GM12873 (cell line): Measurements from ENCODE around the gene ZNF560.

Source experiments
- CTCF ChIP-seq: IDR thresholded peaks from 2 replicates; pipeline ENCODE4 v1.5.1; 2012; ENCODE audit warnings: low read depth, mild to moderate bottlenecking, moderate library complexity, low read length, control low read depth; ENCODE audit not compliant: insufficient read depth; ENCODE audit errors: missing control alignments

Gene ZNF560

DNA sequence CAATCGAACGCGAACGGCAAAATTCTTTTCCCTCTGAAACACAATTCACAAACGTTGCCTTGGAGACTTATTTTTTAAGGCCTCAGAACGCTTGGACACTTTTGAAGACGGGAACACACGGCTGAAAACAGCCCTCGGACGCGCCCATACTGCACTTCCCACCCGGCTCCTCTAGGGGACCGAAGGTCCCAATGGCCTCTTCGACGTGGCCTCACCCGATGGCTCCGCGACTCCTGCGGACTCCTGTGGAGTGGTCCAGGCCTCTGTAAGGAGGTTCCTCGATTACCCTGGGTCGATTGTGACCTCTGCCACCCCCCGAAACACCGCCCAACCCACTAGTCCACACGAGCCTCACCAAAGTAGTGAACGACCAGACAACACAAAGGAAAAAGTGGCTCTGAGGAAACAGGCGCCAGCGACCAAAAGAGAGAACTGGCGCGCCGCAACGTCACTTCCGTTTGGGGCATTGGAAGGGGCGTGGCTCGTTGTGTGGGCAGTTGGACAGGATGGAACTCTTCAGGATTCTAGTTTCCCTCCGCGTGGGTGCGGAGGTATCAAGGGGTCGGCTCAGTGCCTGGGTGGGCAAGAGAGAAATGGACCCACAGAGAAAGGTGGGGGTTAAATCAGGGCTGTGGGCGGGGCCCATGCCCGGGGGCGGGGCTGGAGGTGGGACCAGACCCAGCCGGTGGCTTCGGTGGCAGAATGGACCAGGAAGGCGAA lies at the start of gene ZNF560:
Gene ZNF560, minus strand, starts transcription at position 434 of the 720 bp plus-strand sequence. CDS start 23,303 bp downstream, outside the sequence.
- TF ChIP-seq CTCF = peak; percentile 36

GRCh38 chr19:9547870-9548269 lies 49.5 kb upstream of the ZNF560 start:
- TF ChIP-seq CTCF = no peak

DNA sequence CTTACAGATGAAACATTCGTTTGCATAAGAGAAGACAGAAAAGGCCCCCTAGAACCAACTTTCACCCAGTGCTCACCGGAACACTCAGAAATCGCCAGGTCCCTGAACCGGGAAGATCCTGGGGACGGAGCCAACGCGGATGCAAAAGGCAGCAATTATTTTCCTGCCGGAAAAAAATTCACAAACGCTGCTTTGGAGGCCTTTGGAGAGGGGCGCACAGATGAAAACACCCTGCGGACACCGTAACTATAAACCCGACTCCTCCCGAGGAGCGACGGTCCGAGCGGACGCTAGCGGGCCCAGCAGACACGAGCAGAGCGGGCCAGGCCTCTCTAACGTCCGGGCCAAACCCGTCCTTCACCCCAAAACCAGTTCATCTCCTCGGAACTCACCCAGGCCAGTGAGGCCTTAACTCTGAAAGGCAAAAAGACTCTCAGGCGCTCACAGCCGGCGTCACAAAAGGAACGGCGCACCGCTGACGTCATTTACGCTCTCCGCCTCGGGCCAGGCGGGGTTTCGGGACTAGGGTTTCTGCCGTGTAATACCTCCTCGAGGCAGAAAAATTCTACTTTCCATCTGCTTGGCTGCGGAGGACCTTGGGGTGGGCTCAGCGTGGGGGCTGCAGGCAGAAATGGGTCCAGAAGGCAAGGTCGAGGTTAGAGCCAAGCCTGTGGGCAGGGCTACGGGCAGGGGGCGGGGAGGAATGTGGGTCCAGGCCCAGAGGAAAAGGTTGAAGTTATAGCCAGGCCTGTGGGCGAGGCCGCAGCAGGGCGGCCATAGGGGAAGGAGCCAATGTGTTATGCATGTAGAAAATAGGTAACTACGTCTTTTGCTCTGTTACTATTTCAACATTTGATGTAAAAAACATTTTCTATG lies 40.0 kb upstream of the ZNF560 start, which contains the start of gene ZNF426:
Gene ZNF426, minus strand, starts transcription at position 463 of the 876 bp plus-strand sequence. CDS start 2,413 bp downstream, outside the sequence.
- TF ChIP-seq CTCF = no peak

DNA sequence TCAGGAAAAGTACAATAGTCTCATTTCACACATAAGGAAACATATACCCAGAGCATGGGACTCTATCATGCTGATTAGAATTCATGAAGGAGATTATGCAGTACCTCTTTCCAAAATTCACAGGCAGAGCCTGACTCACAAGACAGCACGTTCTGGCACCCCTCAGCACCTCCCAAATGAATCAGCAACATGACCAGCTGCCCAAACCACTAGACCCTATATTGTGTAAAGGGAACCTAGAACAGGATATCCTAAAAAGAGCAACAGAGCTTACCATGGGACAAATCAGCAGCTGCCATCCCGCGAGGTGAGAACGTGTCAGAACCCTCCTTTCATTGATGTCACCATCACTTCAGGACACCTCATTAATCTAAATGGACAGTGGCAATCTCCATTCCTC lies 37.5 kb upstream of the ZNF560 start:
- no peak for TF ChIP-seq CTCF

GRCh38 chr19:9531933-9532332 lies 33.5 kb upstream of the ZNF560 start:
- TF ChIP-seq CTCF = no peak

- no peak for TF ChIP-seq CTCF
Measured at GRCh38 chr19:9528757-9529336, 30.4 kb upstream of the ZNF560 start.
